ENCODE data around the gene SLC17A7.

Gene SLC17A7

DNA sequence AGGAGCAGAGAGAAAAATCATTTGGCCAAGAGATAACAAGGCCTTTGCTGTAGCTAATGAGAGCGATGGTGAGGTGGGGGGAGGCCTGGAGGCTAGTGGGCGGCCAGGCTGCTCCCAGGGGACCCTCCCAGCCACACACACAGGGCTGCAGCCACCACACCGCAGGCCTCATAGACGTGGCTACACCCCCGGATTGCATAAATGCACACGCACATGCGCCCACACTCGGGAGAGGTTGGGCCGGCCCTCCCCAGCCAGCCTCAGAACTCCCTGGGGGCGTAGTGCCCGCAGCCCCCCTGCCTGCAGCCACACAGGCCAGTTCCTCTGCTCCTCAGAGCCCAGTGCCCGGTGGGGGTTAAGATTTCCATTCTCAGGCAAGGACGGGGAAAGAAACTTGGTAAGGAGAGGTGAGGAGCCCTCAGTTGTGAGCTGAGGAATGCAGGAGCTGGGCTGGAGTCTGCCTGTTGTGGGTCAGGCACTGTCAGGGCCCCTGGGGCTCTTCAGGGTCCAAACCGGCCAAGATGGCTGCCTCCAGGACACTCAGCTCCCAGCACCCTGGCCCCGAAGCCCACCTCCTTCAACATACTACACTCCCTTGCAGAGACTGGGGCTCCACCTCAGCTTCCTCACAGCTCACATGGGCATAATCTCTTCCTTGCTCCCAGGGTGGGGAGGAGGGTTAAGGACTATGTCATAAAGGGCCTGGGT lies 26.1 kb downstream of the SLC17A7 start:
- H3K4me3 ChIP-seq (ENCODE audit: low read depth, low read length) = no peak overlapping the region
- no peak overlapping the region for H3K27ac ChIP-seq (ENCODE audit: extremely low read depth, low read depth, low read length)
- H3K4me1 ChIP-seq (ENCODE audit: control insufficient read depth, insufficient read depth, low read length) = no peaks in the 10 kb centered on the region
- CTCF ChIA-PET = interaction anchor here (0.6 to 1.8 kb wide), 3 partner anchors 9 to 31 kb away, joined by 3 to 6 read pairs (median 4); no protein-coding TSS in a partner anchor
- TF ChIP-seq GLIS1 (tag by site-specific recombination; IDR thresholded peaks at IDR 0.05) (peak; percentile 44), ZNF112 (tag by site-specific recombination; IDR thresholded peaks at IDR 0.05) (no peak), ZNF10 (tag by site-specific recombination; IDR thresholded peaks at IDR 0.05) (no peak), ZFHX2 (tag by site-specific recombination; conservative IDR thresholded peaks at IDR 0.05) (peak; percentile 99), ZIC2 (tag by site-specific recombination; IDR thresholded peaks at IDR 0.05) (peak; percentile 59), EGR2 (tag by site-specific recombination; IDR thresholded peaks at IDR 0.05; ENCODE audit: low read depth) (peak; percentile 98)
- TF ChIP-seq, protein P1, sequence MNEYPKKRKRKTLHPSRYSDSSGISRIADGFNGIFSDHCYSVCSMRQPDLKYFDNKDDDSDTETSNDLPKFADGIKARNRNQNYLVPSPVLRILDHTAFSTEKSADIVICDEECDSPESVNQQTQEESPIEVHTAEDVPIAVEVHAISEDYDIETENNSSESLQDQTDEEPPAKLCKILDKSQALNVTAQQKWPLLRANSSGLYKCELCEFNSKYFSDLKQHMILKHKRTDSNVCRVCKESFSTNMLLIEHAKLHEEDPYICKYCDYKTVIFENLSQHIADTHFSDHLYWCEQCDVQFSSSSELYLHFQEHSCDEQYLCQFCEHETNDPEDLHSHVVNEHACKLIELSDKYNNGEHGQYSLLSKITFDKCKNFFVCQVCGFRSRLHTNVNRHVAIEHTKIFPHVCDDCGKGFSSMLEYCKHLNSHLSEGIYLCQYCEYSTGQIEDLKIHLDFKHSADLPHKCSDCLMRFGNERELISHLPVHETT (tag by site-specific recombination; IDR thresholded peaks at IDR 0.05) = no peak
- TF ChIP-seq, protein P2, sequence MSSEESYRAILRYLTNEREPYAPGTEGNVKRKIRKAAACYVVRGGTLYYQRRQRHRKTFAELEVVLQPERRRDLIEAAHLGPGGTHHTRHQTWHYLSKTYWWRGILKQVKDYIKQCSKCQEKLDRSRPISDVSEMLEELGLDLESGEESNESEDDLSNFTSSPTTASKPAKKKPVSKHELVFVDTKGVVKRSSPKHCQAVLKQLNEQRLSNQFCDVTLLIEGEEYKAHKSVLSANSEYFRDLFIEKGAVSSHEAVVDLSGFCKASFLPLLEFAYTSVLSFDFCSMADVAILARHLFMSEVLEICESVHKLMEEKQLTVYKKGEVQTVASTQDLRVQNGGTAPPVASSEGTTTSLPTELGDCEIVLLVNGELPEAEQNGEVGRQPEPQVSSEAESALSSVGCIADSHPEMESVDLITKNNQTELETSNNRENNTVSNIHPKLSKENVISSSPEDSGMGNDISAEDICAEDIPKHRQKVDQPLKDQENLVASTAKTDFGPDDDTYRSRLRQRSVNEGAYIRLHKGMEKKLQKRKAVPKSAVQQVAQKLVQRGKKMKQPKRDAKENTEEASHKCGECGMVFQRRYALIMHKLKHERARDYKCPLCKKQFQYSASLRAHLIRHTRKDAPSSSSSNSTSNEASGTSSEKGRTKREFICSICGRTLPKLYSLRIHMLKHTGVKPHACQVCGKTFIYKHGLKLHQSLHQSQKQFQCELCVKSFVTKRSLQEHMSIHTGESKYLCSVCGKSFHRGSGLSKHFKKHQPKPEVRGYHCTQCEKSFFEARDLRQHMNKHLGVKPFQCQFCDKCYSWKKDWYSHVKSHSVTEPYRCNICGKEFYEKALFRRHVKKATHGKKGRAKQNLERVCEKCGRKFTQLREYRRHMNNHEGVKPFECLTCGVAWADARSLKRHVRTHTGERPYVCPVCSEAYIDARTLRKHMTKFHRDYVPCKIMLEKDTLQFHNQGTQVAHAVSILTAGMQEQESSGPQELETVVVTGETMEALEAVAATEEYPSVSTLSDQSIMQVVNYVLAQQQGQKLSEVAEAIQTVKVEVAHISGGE (tag by site-specific recombination; conservative IDR thresholded peaks at IDR 0.05; ENCODE audit: low read depth) = no peak
- no peaks in the 10 kb centered on the region for H3K36me3 ChIP-seq (ENCODE audit: control insufficient read depth in 2 of 2, insufficient read depth in 1 of 2, low read length in 2 of 2)
- no peaks in the 10 kb centered on the region for H3K9me3 ChIP-seq (ENCODE audit: control insufficient read depth, insufficient read depth, low read depth, low read length)
- POLR2A ChIA-PET = interaction anchor here (1.1 kb wide), 1 partner anchor 38 kb away, joined by 3 read pairs; the partner anchor contains the start of gene ALDH16A1

DNA sequence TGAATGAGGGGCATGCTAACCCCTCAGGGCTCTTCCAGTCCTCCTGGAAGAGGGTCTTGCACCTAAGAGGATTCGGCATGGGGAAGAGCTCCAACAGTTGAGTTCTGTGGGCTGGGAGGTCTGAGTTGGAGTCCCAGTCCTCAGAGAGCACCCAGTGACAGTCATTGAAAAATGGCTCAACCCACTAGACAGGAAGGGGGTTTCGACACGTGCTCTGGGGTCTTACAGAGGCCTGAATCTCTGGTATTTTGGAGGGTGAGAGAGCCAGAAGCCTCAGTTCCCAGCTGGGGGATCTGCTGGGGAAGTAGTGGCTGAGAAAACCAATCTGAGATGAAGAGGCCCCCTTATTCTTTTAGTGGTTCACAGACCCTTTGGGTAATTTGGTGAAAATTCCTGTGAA lies 27.1 kb downstream of the SLC17A7 start:
- ChIA-PET POLR2A (no interaction called here), CTCF (interaction anchor here (1.9 to 6.9 kb wide), 2 partner anchors 6 to 22 kb away, joined by 12 to 28 read pairs; no protein-coding TSS in a partner anchor)
- Histone ChIP-seq H3K4me3 (ENCODE audit: low read depth, low read length) (no peak overlapping the region), H3K27ac (ENCODE audit: extremely low read depth, low read depth, low read length) (no peak overlapping the region), H3K9me3 (ENCODE audit: control insufficient read depth, insufficient read depth, low read depth, low read length) (no peaks in the 10 kb centered on the region), H3K36me3 (ENCODE audit: control insufficient read depth in 2 of 2, insufficient read depth in 1 of 2, low read length in 2 of 2) (no peaks in the 10 kb centered on the region), H3K4me1 (ENCODE audit: control insufficient read depth, insufficient read depth, low read length) (no peaks in the 10 kb centered on the region)
- TF ChIP-seq ZNF747 (tag by site-specific recombination; IDR thresholded peaks at IDR 0.05) (no peak), ZNF610 (tag by site-specific recombination; IDR thresholded peaks at IDR 0.05; ENCODE audit: borderline replicate concordance) (no peak), ZNF624 (tag by site-specific recombination; IDR thresholded peaks at IDR 0.05) (no peak), ZNF433 (tag by site-specific recombination; IDR thresholded peaks at IDR 0.05; ENCODE audit: low read depth) (no peak)

DNA sequence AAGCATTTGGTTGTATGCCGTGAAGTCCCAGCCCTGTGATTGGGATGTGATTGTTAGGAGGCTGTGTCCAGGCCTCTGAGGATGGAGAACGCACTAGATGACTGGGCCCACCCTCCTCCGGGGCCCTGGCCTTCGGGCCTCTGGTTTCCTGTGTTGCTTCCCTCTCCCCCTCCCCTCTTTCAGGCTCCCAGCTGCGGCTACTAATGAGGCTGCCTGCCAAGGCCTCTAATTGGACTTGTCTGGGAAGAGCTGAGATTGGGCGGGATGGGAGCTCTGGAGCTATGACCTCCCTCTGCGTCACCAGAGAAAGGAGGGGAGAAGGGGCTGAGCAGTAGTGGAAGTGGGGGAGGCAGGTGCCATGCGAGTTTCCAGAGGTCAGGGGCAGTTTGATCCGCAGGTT lies 28.0 kb downstream of the SLC17A7 start:
- Histone ChIP-seq H3K9me3 (ENCODE audit: control insufficient read depth, insufficient read depth, low read depth, low read length) (no peaks in the 10 kb centered on the region), H3K4me3 (ENCODE audit: low read depth, low read length) (no peak overlapping the region), H3K4me1 (ENCODE audit: control insufficient read depth, insufficient read depth, low read length) (no peaks in the 10 kb centered on the region), H3K27ac (ENCODE audit: extremely low read depth, low read depth, low read length) (no peak overlapping the region), H3K36me3 (ENCODE audit: control insufficient read depth in 2 of 2, insufficient read depth in 1 of 2, low read length in 2 of 2) (no peaks in the 10 kb centered on the region)
- ChIA-PET CTCF (interaction anchor here (0.7 to 6.9 kb wide), 6 partner anchors 7 to 113 kb away, joined by 3 to 28 read pairs (median 4); partner anchors contain the start of gene FLT3LG), POLR2A (no interaction called here)
- TF ChIP-seq ZNF23 (tag by site-specific recombination; IDR thresholded peaks at IDR 0.05; ENCODE audit: borderline replicate concordance) = no peak
- no peak for TF ChIP-seq ZNF645 (tag by site-specific recombination; IDR thresholded peaks at IDR 0.05)
- no peak for TF ChIP-seq ZNF112 (tag by site-specific recombination; IDR thresholded peaks at IDR 0.05)
- TF ChIP-seq ZNF585B (tag by site-specific recombination; IDR thresholded peaks at IDR 0.05) = no peak
- no peak for TF ChIP-seq IKZF3 (tag by site-specific recombination; IDR thresholded peaks at IDR 0.05)
- TF ChIP-seq ZBTB8A (tag by site-specific recombination; IDR thresholded peaks at IDR 0.05) = no peak
- TF ChIP-seq RBAK (tag by site-specific recombination; IDR thresholded peaks at IDR 0.05) = no peak
- TF ChIP-seq, protein P1 (tag by site-specific recombination; IDR thresholded peaks at IDR 0.05) = no peak
- no peak for TF ChIP-seq SP2 (tag by site-specific recombination; IDR thresholded peaks at IDR 0.05)
- TF ChIP-seq ZNF521 (tag by site-specific recombination; IDR thresholded peaks at IDR 0.05) = no peak
- no peak for TF ChIP-seq ZNF280C (tag by site-specific recombination; IDR thresholded peaks at IDR 0.05)

All from HEK293 (cell line).